GM18907 (cell line): ENCODE results near the gene CXorf49.
"Not testable (repeated sequence)": the region's sequence is repeated elsewhere in the genome, so short reads cannot be mapped to it uniquely, and the experiment has no call there.

Source experiments
- ATAC-seq: cut with Tn5 transposase; IDR thresholded peaks from one replicate; pipeline ENCODE4 v1.9.1; 2021; ENCODE audit warnings: mild to moderate bottlenecking, moderate library complexity; ENCODE audit not compliant: unreplicated experiment

The CXorf49 gene

DNA sequence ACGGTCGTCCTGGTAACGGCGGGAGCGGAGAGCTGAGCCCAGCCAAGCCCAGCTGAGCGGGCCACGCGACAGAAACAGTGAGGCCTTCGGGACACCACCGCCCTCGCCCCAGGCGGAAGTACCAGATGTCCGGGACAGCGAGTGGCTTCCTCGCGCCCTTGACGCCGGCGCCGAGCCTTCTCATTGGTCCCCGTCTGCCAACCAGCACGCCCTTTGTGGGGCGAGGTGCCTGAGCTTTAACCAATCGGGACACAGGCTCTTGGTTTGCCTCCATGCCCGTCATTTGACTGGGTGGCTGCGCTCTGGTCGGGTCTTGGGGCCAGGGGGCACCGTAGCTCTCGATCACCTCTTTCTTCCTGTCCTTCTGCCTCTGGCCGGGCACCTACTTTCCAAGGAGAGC is at the start of gene CXorf49:
TSS of gene CXorf49 (minus strand) at position 101 of the 400 bp plus-strand sequence. CDS start 134 bp downstream, outside the sequence.
- ATAC-seq, result not testable (repeated sequence)

GRCh38 chrX:71767134-71767533 is 49.0 kb upstream of the CXorf49 start:
- not testable (repeated sequence) for ATAC-seq

DNA sequence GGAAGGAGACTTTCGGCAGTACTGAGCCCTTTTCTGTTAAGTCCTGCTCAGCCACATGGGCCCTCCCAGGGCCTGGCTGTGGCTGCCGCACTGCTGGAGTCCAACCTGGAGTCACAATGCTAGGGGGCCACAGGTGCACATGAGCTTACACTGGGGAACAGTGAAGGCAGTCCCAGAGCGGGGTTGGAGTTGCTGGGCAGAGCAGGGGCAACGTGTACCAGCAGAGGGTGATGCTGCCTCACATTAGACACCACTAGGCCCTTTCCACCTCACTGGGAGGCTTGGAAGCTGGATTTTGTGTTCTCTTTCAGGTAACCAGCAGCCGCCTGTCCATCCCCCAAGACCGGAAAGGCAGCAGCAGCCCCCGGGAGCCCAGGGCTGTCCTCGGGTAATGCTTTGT is 47.5 kb upstream of the CXorf49 start:
- not testable (repeated sequence) for ATAC-seq

- ATAC-seq, result not testable (repeated sequence)
Observed at GRCh38 chrX:71764832-71765231, 46.7 kb upstream of the CXorf49 start.

DNA sequence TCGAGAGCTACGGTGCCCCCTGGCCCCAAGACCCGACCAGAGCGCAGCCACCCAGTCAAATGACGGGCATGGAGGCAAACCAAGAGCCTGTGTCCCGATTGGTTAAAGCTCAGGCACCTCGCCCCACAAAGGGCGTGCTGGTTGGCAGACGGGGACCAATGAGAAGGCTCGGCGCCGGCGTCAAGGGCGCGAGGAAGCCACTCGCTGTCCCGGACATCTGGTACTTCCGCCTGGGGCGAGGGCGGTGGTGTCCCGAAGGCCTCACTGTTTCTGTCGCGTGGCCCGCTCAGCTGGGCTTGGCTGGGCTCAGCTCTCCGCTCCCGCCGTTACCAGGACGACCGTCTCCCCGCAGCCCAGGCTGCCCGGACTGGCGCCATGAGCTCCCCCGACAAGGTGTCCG is 45.0 kb upstream of the CXorf49 start, which contains the start of gene CXorf49B:
TSS of gene CXorf49B (plus strand) at position 301 of the 400 bp plus-strand sequence. CDS start at position 376, 75 bp downstream.
- ATAC-seq, result not testable (repeated sequence)

DNA sequence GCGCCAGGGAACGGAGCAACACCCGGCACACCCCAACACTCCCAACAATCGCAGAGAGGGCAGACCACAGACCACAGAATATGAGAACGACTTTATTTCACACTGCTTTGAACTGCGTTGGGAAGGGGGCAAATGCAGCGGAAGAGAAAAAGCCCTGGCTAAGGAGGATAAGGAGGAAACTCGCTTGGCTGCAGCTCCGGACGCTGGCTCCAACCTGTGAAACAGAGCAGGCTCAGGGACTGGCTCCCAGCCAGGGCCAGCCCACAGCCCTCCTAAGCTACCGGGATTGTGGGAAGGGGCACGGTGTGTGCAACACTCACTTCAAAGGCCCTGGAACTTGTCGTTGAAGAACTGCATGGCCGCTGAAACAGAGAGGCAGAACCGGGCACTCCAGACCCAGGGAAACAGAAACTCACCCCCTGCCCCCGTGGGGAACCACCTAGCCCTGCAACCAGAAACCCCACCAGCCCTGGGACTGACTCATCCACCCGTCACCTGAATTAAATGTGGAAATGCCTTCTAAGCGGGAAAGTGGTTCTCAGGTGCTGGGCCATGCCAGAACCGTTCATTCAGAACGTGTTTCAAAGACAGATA is 42.7 kb upstream of the CXorf49 start:
- not testable (repeated sequence) for ATAC-seq

GRCh38 chrX:71720289-71720886 is 2.3 kb upstream of the CXorf49 start:
- not testable (repeated sequence) for ATAC-seq

DNA sequence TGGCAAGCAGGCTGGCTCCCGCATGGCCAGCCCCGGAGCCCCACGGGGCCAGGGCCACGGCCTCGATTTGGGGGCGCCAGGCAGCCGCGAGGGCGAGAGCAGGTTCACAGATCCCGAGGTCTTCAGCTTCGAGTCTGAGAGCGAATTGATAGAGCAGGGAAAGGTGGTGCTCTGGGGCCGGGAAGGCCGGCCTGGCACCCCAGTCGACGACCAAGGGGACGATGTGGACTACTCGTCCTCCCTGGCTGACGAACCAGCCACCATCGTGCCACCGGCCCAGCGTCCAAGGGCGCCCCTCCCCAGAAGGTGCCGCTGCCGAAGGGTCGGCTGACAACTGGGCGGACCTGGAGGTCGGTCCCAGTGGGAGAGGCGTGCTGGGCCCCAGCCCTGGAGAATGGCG is 1.1 kb upstream of the CXorf49 start:
- ATAC-seq, result not testable (repeated sequence)

GRCh38 chrX:71716323-71716722 is 1.8 kb downstream of the CXorf49 start:
- not testable (repeated sequence) for ATAC-seq

GRCh38 chrX:71715551-71715950 is 2.5 kb downstream of the CXorf49 start:
- not testable (repeated sequence) for ATAC-seq

DNA sequence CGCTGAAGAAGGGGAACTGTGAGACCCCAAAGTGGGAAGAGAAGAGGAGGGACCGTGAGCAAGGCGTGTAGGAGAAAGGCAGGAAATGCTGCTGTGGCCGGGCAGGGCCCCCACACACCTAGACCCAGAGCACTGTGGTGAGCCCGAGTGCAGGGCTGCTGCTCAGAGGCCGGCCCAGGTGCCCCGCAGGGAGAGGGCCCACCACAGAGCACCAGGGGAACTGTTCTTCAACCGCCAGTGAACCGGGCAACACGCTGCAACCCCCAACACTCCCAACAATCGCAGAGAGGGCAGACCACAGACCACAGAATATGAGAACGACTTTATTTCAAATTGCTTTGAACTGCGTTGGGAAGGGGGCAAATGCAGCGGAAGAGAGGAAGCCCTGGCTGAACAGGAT is 4.0 kb downstream of the CXorf49 start:
- not testable (repeated sequence) for ATAC-seq

GRCh38 chrX:71702853-71703252 is 15.2 kb downstream of the CXorf49 start:
- ATAC-seq, result peak; percentile 71

DNA sequence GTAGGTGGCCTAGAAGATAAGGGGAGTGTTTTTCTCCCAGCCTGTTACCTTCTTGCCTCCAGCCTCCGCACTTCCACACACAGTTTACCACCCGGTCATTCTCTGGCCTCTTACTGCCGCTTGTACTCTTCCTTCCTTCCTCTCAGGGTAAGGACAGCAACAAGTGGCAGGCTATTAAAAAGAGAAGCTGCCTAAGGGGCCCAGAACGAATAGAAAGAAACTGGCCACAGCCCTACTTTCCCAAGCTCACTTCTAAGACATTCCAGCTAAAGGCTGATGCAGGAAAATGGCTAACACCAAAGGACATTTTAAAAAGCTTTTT is 19.1 kb downstream of the CXorf49 start:
- ATAC-seq, result not testable (repeated sequence)

DNA sequence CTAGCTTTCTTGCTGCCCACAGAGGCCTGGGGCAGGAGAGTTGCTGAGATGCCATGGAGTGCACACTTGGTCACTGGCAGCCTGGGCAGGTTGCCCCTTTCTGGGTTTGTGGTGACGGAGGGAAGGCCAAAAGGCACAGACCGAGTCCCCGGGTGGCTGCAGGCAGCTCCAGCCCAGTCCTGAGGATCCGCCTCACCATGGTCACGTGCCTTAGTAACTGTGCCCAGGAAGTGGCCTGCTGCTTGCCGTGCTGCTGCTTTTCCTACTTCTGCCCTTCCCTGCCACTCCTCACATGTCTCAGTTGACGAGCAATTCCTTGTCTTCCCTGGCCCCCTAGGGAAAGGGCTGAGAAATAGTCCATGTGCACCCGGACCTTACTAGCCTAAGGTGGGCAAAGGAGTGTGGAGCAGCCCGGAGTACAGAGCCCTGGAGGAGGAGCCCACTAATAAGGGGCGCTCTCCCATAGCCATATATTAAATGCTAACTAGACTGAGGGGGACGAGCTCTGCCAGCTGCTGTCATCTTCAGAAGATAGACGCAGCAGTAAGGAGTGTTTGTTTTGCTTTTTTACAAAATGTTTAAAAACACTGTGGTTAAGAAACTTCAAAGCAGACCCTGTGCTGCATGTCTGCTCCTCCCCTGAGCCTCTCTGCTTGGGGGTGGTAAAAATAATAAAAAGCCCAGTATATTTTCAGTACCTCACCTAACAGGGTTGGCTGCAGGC is 19.6 kb downstream of the CXorf49 start:
- ATAC-seq, result not testable (repeated sequence)

- peak; percentile 57 for ATAC-seq
Observed at GRCh38 chrX:71697466-71698298, 20.4 kb downstream of the CXorf49 start.

GRCh38 chrX:71696641-71697465 is 21.2 kb downstream of the CXorf49 start:
- peak; percentile 77 for ATAC-seq

GRCh38 chrX:71679575-71680207 is 38.4 kb downstream of the CXorf49 start:
- no peak for ATAC-seq

DNA sequence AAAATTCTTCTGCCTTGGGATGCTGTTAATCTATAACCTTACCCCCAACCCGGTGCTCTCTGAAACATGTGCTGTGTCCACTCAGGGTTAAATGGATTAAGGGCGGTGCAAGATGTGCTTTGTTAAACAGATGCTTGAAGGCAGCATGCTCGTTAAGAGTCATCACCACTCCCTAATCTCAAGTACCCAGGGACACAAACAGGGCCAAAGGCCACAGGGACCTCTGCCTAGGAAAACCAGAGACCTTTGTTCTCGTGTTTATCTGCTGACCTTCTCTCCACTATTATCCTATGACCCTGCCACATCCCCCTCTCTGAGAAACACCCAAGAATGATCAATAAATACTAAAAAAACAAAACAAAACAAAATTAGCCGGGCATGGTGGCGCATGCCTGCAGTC is 40.9 kb downstream of the CXorf49 start:
- ATAC-seq, result not testable (repeated sequence)

- not testable (repeated sequence) for ATAC-seq
Observed at GRCh38 chrX:71676068-71676795, 41.9 kb downstream of the CXorf49 start.
